A673 (cell line): Measurements from ENCODE around the gene PLCB4.

Experiments
- EZH2 ChIP-seq: fragments of 200-600 bp; sonication (generic); IDR thresholded peaks from 2 replicates; pipeline ENCODE4 v1.6.1; 2017; ENCODE audit warnings: borderline replicate concordance, low read depth, mild to moderate bottlenecking, mixed read lengths, antibody characterized with exemption, low read length; ENCODE audit not compliant: poor library complexity, severe bottlenecking
- TF ChIP-seq, protein P1 (sequence below): fragments of 300-800, 200-600 bp; sonication (generic); conservative IDR thresholded peaks from 2 replicates; pipeline ENCODE4 v1.5.1; 2017; ENCODE audit warnings: low read depth, mild to moderate bottlenecking, antibody characterized with exemption, low read length, moderate library complexity, mixed read lengths

DNA sequence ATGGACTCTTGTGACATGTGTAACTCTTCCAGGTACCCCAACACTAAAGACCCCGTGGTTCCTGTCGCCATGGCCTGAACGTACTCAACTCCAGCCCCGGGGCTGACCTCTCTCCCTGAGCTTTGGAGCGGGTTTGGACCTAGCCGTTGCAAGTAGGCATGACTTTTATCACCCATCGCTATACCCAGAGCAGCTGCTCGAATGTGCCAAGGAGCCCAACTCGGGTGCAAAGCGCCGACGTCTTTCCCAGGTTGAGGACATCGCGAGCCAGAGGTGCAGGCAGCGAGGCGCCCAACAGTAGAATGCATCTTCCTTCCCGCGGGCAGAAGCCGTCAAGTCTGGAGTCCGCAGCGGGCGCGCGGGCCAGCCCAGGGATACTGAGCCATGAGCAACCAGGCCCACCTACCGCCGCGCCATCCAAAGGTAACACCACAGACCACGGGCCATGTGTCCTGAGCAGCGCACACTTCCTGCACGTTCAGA is 439.9 kb downstream of the PLCB4 start:
- TF ChIP-seq, protein P1, sequence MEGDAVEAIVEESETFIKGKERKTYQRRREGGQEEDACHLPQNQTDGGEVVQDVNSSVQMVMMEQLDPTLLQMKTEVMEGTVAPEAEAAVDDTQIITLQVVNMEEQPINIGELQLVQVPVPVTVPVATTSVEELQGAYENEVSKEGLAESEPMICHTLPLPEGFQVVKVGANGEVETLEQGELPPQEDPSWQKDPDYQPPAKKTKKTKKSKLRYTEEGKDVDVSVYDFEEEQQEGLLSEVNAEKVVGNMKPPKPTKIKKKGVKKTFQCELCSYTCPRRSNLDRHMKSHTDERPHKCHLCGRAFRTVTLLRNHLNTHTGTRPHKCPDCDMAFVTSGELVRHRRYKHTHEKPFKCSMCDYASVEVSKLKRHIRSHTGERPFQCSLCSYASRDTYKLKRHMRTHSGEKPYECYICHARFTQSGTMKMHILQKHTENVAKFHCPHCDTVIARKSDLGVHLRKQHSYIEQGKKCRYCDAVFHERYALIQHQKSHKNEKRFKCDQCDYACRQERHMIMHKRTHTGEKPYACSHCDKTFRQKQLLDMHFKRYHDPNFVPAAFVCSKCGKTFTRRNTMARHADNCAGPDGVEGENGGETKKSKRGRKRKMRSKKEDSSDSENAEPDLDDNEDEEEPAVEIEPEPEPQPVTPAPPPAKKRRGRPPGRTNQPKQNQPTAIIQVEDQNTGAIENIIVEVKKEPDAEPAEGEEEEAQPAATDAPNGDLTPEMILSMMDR, result no peak
- TF ChIP-seq EZH2, result no peak
